ENCODE results near the gene ALLC.

- TF ChIP-seq, protein P1, sequence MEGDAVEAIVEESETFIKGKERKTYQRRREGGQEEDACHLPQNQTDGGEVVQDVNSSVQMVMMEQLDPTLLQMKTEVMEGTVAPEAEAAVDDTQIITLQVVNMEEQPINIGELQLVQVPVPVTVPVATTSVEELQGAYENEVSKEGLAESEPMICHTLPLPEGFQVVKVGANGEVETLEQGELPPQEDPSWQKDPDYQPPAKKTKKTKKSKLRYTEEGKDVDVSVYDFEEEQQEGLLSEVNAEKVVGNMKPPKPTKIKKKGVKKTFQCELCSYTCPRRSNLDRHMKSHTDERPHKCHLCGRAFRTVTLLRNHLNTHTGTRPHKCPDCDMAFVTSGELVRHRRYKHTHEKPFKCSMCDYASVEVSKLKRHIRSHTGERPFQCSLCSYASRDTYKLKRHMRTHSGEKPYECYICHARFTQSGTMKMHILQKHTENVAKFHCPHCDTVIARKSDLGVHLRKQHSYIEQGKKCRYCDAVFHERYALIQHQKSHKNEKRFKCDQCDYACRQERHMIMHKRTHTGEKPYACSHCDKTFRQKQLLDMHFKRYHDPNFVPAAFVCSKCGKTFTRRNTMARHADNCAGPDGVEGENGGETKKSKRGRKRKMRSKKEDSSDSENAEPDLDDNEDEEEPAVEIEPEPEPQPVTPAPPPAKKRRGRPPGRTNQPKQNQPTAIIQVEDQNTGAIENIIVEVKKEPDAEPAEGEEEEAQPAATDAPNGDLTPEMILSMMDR (IDR thresholded peaks at IDR 0.05): no peak
- no peak for TF ChIP-seq MAZ (IDR thresholded peaks at IDR 0.05; ENCODE audit: borderline replicate concordance, low read depth, low read length)
- TF ChIP-seq RNF2 (IDR thresholded peaks at IDR 0.05; ENCODE audit: borderline replicate concordance, low read depth): no peak
- no peak for TF ChIP-seq EHF (CRISPR knock-in tag; IDR thresholded peaks at IDR 0.05)
- TF ChIP-seq RAD21 (conservative IDR thresholded peaks at IDR 0.05 in 1 of 2, IDR thresholded peaks at IDR 0.05 in 1 of 2): no peak
Measured at GRCh38 chr2:3667151-3667631, 9.2 kb downstream of the ALLC start.

All from A549 (cell line).